ENCODE results near the gene OGA. TPM values are rescaled to one million over a fixed set of nuclear protein-coding genes. Genes with fewer than 3 reads are reported as not detected.

Gene OGA
- total and polyA plus RNA-seq, 9 of the 15 experiments (the other 6 are each of a cell fraction or from before 2014, with no cell fraction given): 13.5 to 73.5 (median 59.5) TPM

DNA sequence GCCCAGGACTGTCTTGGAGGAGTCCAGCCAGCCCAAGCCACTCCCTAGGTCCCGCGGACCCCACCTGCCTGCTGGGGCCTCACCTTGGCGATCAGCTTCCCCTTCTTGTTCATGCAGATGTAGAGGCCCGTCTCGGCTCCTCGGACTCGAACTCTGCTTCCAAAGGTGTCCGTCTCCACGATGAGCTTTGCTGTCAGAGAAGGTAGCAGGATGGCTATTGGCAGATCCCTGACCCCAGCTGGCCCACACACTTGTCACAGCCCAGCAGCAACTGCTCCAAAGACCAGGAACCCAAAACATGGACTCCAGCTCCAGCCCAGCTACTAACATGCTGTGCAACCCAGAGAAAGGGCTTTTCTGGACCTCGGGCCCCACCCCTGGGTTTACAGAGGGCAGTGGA is 46.9 kb downstream of the OGA start:
- Histone ChIP-seq H3K36me3 (ENCODE audit: control insufficient read depth, insufficient read depth, low read length) (no peaks in the 10 kb centered on the region), H2AFZ (ENCODE audit: low read depth, low read length) (no peak overlapping the region), H3K4me1 (replicated peaks in 1 of 2; ENCODE audit: control insufficient read depth in 2 of 2, insufficient read depth in 2 of 2, low read length in 2 of 2) (peaks cover 0 to 22% of the 10 kb centered on the region in 2 experiments; a peak in 2 of 5 replicates), H3K4me2 (ENCODE audit: insufficient read depth, low read length) (no peak overlapping the region), H3K9me1 (ENCODE audit: control insufficient read depth, insufficient read depth, low read length) (no peaks in the 10 kb centered on the region), H3K27me3 (ENCODE audit: control insufficient read depth in 2 of 2, insufficient read depth in 2 of 2, low read length in 2 of 2) (peaks cover 10 to 32% of the 10 kb centered on the region in 2 experiments; a peak in 4 of 5 replicates), H3K9ac (ENCODE audit: insufficient read depth in 1 of 2, low read depth in 2 of 2, low read length in 2 of 2) (peak overlapping the region in 1 of 2 experiments; percentile 60; a peak in 1 of 4 replicates), H4K20me1 (replicated peaks; ENCODE audit: control insufficient read depth, insufficient read depth, low read length) (0 out of 2 replicates have a peak, but pooled peaks cover 5% of the 10 kb centered on the region), H3K27ac (ENCODE audit: extremely low read depth, low read depth, low read length) (no peak overlapping the region), H3K4me3 (no peak overlapping the region), H3K9me3 (replicated peaks; ENCODE audit: control insufficient read depth, insufficient read depth, low read depth, low read length) (no peaks in the 10 kb centered on the region), H3K79me2 (ENCODE audit: control insufficient read depth, insufficient read depth, low read length) (no peaks in the 10 kb centered on the region)
- ATAC-seq (no peak), FAIRE-seq (no peak), DNase-seq (ENCODE audit: extremely low read depth in 1 of 4, low spot score in 3 of 4) (no peak)
- TF ChIP-seq, protein P1, sequence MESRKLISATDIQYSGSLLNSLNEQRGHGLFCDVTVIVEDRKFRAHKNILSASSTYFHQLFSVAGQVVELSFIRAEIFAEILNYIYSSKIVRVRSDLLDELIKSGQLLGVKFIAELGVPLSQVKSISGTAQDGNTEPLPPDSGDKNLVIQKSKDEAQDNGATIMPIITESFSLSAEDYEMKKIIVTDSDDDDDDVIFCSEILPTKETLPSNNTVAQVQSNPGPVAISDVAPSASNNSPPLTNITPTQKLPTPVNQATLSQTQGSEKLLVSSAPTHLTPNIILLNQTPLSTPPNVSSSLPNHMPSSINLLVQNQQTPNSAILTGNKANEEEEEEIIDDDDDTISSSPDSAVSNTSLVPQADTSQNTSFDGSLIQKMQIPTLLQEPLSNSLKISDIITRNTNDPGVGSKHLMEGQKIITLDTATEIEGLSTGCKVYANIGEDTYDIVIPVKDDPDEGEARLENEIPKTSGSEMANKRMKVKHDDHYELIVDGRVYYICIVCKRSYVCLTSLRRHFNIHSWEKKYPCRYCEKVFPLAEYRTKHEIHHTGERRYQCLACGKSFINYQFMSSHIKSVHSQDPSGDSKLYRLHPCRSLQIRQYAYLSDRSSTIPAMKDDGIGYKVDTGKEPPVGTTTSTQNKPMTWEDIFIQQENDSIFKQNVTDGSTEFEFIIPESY (CRISPR knock-in tag; IDR thresholded peaks at IDR 0.05): no peak
- TF ChIP-seq FUS (optimal IDR thresholded peaks at IDR 0.05; ENCODE audit: low read depth, low read length): no peak
- TF ChIP-seq ILF3 (IDR thresholded peaks at IDR 0.05; ENCODE audit: borderline replicate concordance): no peak
- no peak for TF ChIP-seq ZNF41 (CRISPR knock-in tag; conservative IDR thresholded peaks at IDR 0.05)
- no peak for TF ChIP-seq KLF13 (tag; IDR thresholded peaks at IDR 0.05; ENCODE audit: borderline replicate concordance, low read depth)
- no peak for TF ChIP-seq EP300 (IDR thresholded peaks at IDR 0.05; ENCODE audit: low read length)
- TF ChIP-seq, protein P2, sequence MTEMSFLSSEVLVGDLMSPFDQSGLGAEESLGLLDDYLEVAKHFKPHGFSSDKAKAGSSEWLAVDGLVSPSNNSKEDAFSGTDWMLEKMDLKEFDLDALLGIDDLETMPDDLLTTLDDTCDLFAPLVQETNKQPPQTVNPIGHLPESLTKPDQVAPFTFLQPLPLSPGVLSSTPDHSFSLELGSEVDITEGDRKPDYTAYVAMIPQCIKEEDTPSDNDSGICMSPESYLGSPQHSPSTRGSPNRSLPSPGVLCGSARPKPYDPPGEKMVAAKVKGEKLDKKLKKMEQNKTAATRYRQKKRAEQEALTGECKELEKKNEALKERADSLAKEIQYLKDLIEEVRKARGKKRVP (CRISPR knock-in tag; IDR thresholded peaks at IDR 0.05): no peak
- no peak for TF ChIP-seq RBM39 (optimal IDR thresholded peaks at IDR 0.05; ENCODE audit: low read depth, low read length)
- no peak for TF ChIP-seq ZNF76 (CRISPR knock-in tag; IDR thresholded peaks at IDR 0.05; ENCODE audit: borderline replicate concordance)
- no TSS peak for BruUV-seq (replicated peaks)
- intact Hi-C loops (cut with micrococcal nuclease) (no loop called here), in situ Hi-C loops (cut with MboI) (no loop called here)
- ChIA-PET CTCF (ENCODE audit: low intra/inter-chr PET ratio) (no interaction called here), POLR2A (interaction anchor here (0.7 to 1.4 kb wide), 5 partner anchors 11 to 190 kb away, joined by 3 to 5 read pairs (median 3); partner anchors contain the start of gene NPM3)
- 50% methylated on average over 9 of the region's 10 CpGs for WGBS (ENCODE audit: insufficient coverage, low coverage, missing lambda C conversion rate)

Data from K562 (cell line).